ENCODE measurements around the gene OXT. TPM values are rescaled to one million over a fixed set of nuclear protein-coding genes. Genes with fewer than 3 reads are reported as not detected.

The OXT gene
- total and polyA plus RNA-seq, 2 of the 4 experiments (the other 2 are of a cell fraction) = not detected

DNA sequence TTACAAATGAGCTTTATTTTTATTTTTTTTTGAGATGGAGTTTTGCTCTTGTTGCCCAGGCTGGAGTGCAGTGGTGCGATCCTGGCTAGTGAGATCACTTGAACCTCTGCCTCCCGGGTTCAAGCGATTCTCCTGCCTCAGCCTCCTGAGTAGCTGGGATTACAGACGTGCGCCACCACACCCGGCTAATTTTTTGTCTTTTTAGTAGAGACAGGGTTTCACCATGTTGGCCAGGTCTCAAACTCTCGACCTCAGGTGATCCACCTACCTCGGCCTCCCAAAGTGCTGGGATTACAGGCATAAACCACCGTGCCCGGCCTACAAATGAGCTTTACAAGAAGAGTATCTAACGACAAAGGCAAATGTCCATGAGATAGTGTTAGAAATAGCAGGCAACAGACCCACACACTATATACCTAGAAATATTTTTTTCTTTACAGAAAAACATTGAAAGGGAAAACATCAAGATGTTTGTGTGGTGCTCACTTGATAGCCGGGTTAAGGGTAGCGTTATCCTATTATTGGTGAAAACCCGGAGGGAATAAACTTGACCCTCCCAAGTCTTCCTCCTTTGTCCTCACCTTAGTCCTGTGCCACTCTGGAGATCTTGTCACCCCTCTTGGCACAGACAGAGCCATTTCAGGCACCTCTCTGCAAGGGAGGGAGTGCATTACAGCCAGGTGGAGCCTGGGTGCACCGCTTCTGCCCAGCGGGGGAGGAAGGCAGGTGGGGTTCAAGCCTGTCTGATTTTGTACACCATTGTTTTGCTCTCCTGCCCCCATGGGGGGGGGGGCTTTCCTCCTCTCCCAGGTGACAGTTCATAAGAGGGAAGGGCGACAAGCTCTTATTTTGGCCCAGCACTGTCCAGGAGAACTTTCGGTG lies 34.1 kb downstream of the OXT start:
- Histone ChIP-seq H2BK20ac (ENCODE audit: low read depth, low read length) (no peak overlapping the region), H4K5ac (ENCODE audit: low read depth, low read length) (no peak overlapping the region), H3K14ac (replicated peaks; ENCODE audit: low read depth, low read length) (no peak overlapping the region), H3K4me1 (ENCODE audit: control insufficient read depth, insufficient read depth, low read length) (no peaks in the 10 kb centered on the region), H2BK15ac (ENCODE audit: low read depth, low read length) (no peak overlapping the region), H2AK9ac (replicated peaks; ENCODE audit: low read depth, low read length, poor library complexity) (no peak overlapping the region), H3K36me3 (ENCODE audit: control insufficient read depth, insufficient read depth, low read length) (peaks cover 16% of the 10 kb centered on the region), H2AFZ (replicated peaks; ENCODE audit: low read length, poor library complexity) (no peak overlapping the region), H3K27ac (ENCODE audit: insufficient read depth, low read length) (no peak overlapping the region), H3K9me3 (ENCODE audit: control insufficient read depth, insufficient read depth, low read length) (no peaks in the 10 kb centered on the region), H3K9ac (ENCODE audit: low read depth, low read length) (no peak overlapping the region), H3K4me3 (ENCODE audit: insufficient read depth, low read depth, low read length) (no peak overlapping the region), H3K18ac (ENCODE audit: low read depth, low read length) (no peak overlapping the region), H3K4ac (ENCODE audit: low read depth, low read length) (no peak overlapping the region), H4K20me1 (ENCODE audit: insufficient read depth, low read length) (no peaks in the 10 kb centered on the region), H2BK120ac (ENCODE audit: low read depth, low read length) (no peak overlapping the region), H3K79me1 (ENCODE audit: low read depth in 1 of 2, low read length in 2 of 2) (no peaks in the 10 kb centered on the region), H2AK5ac (ENCODE audit: low read depth, low read length) (no peak overlapping the region), H3K27me3 (ENCODE audit: control insufficient read depth, insufficient read depth, low read length) (no peaks in the 10 kb centered on the region), H3K23ac (ENCODE audit: low read depth, low read length) (no peak overlapping the region), H3K4me2 (ENCODE audit: low read depth, low read length) (no peak overlapping the region), H2BK5ac (ENCODE audit: low read depth, low read length, poor library complexity, severe bottlenecking) (no peak overlapping the region), H4K91ac (ENCODE audit: insufficient read depth, low read depth, low read length) (no peak overlapping the region), H4K8ac (ENCODE audit: low read depth in 2 of 2, low read length in 2 of 2) (no peak overlapping the region), H3K9me1 (ENCODE audit: insufficient read depth, low read length) (no peaks in the 10 kb centered on the region), H3K56ac (ENCODE audit: extremely low read depth, insufficient read depth, low read length) (no peak overlapping the region)
- in situ Hi-C loops (cut with MboI; ENCODE audit: low sequenced_read_pairs) = loop anchor here (5.0 kb wide), 1 partner anchor 48 kb away; no protein-coding TSS in a partner anchor
- intact Hi-C loops (cut with micrococcal nuclease) = no loop called here
- WGBS, 2 experiments (ENCODE audit: extremely low coverage in 2 of 2, insufficient read length in 1 of 2) = 98% methylated on average over 5 of the region's 18 CpGs; no CpG with 5 or more reads in 1 of the 2 experiments
- CTCF ChIA-PET = no interaction called here
- DNase-seq (no peak), ATAC-seq (ENCODE audit: low read depth) (no peak)
- no TSS peak for BruUV-seq (replicated peaks)
- POLR2A ChIA-PET (ENCODE audit: unreplicated experiment) = no interaction called here
- dilution Hi-C loops (cut with HindIII; ENCODE audit: low sequenced_read_pairs, unreplicated experiment) = no loop called here
- TF ChIP-seq POLR2A (IDR thresholded peaks at IDR 0.05; ENCODE audit: low read depth, low read length) = no peak
- TF ChIP-seq RFX5 (IDR thresholded peaks at IDR 0.05; ENCODE audit: low read depth, low read length) = no peak
- TF ChIP-seq NFE2L2 (IDR thresholded peaks at IDR 0.05; ENCODE audit: low read depth, low read length) = no peak
- no peak for TF ChIP-seq CHD1 (IDR thresholded peaks at IDR 0.05; ENCODE audit: low read depth, low read length)
- no peak for TF ChIP-seq MAFK (IDR thresholded peaks at IDR 0.05; ENCODE audit: low read depth, low read length)

All from IMR-90 (cell line).